RKO (cell line): ENCODE data around the gene METAP2.
A peak's percentile ranks its signal among the peaks of the same experiment; 100 is the strongest.
"Not testable (repeated sequence)": the region's sequence is repeated elsewhere in the genome, so short reads cannot be mapped to it uniquely, and the experiment has no call there.

Experiments used
- DNase-seq: peaks from one replicate; pipeline ENCODE4 v3.0.0-alpha.2; 2016; ENCODE audit warnings: low spot score

Gene METAP2

GRCh38 chr12:95462551-95462950, 11.4 kb upstream of the METAP2 start:
- no peak for DNase-seq

GRCh38 chr12:95463050-95463449, 10.9 kb upstream of the METAP2 start:
- DNase-seq, result no peak

- not testable (repeated sequence) for DNase-seq
Observed at GRCh38 chr12:95463776-95464175, 10.2 kb upstream of the METAP2 start.

GRCh38 chr12:95465275-95465674, 8.7 kb upstream of the METAP2 start:
- no peak for DNase-seq

- DNase-seq, result no peak
Observed at GRCh38 chr12:95470300-95470699, 3.7 kb upstream of the METAP2 start.

GRCh38 chr12:95473231-95473883, 595 bp upstream of the METAP2 start:
- DNase-seq, result peak; percentile 64

GRCh38 chr12:95474660-95474958, 657 bp downstream of the METAP2 start:
- DNase-seq, result no peak

GRCh38 chr12:95480230-95480629, 6.3 kb downstream of the METAP2 start:
- DNase-seq, result no peak

GRCh38 chr12:95481072-95481471, 7.1 kb downstream of the METAP2 start:
- no peak for DNase-seq

- no peak for DNase-seq
Observed at GRCh38 chr12:95481888-95482287, 7.9 kb downstream of the METAP2 start.

GRCh38 chr12:95482564-95482963, 8.6 kb downstream of the METAP2 start:
- not testable (repeated sequence) for DNase-seq

- DNase-seq, result no peak
Observed at GRCh38 chr12:95484524-95484923, 10.6 kb downstream of the METAP2 start.

GRCh38 chr12:95487024-95487423, 13.1 kb downstream of the METAP2 start:
- DNase-seq, result no peak

- DNase-seq, result no peak
Observed at GRCh38 chr12:95492462-95492861, 18.5 kb downstream of the METAP2 start.

- no peak for DNase-seq
Observed at GRCh38 chr12:95494888-95495287, 20.9 kb downstream of the METAP2 start.

- DNase-seq, result no peak
Observed at GRCh38 chr12:95495433-95495832, 21.5 kb downstream of the METAP2 start.

GRCh38 chr12:95497031-95497430, 23.1 kb downstream of the METAP2 start:
- DNase-seq, result no peak

- DNase-seq, result no peak
Observed at GRCh38 chr12:95498968-95499367, 25.0 kb downstream of the METAP2 start.

- DNase-seq, result no peak
Observed at GRCh38 chr12:95499772-95500171, 25.8 kb downstream of the METAP2 start.

- DNase-seq, result no peak
Observed at GRCh38 chr12:95504140-95504539, 30.2 kb downstream of the METAP2 start.

- DNase-seq, result no peak
Observed at GRCh38 chr12:95505039-95505438, 31.1 kb downstream of the METAP2 start.

- DNase-seq, result no peak
Observed at GRCh38 chr12:95506707-95507523, 33.0 kb downstream of the METAP2 start.

- DNase-seq, result no peak
Observed at GRCh38 chr12:95509300-95509699, 35.3 kb downstream of the METAP2 start.

- DNase-seq, result no peak
Observed at GRCh38 chr12:95511977-95512376, 38.0 kb downstream of the METAP2 start.
